Fibroblast of lung (primary cell): ENCODE data around the gene RIT2. TPM values are rescaled to one million over a fixed set of nuclear protein-coding genes. Genes with fewer than 3 reads are reported as not detected.

Source experiments
- DNase-seq, 2 donors: peaks; one replicate each; pipeline versions ENCODE4 v3.0.0 to v3.0.0-alpha.2; 2010; ENCODE audit warnings: low read depth in 2 of 2
- H2AFZ ChIP-seq: 2 replicates; pipeline ENCODE4 v1.5.1; 2012; ENCODE audit warnings: low read length, control low read depth, inconsistent platforms
- H3K27ac ChIP-seq: 2 replicates; pipeline ENCODE4 v1.5.1; 2011; ENCODE audit warnings: low read length, control low read depth; ENCODE audit not compliant: insufficient read depth
- H3K27me3 ChIP-seq: 2 replicates; pipeline ENCODE4 v1.5.1; 2011; ENCODE audit warnings: mild to moderate bottlenecking, low read length; ENCODE audit not compliant: control insufficient read depth, insufficient read depth
- H3K36me3 ChIP-seq: 2 replicates; pipeline ENCODE4 v1.5.1; 2011; ENCODE audit warnings: low read length; ENCODE audit not compliant: control insufficient read depth, insufficient read depth
- H3K4me1 ChIP-seq: 2 replicates; pipeline ENCODE4 v1.5.1; 2011; ENCODE audit warnings: low read length; ENCODE audit not compliant: control insufficient read depth, insufficient read depth; ENCODE audit errors: extremely low read depth
- H3K4me2 ChIP-seq: 2 replicates; pipeline ENCODE4 v1.5.1; 2011; ENCODE audit warnings: low read length, control low read depth; ENCODE audit not compliant: insufficient read depth; ENCODE audit errors: extremely low read depth
- H3K4me3 ChIP-seq, 4 experiments: fragments of 200-600 bp in 1 of 4; sonication (generic) in 1 of 4; replicated peaks in 1 of 4; 2 replicates each; pipeline ENCODE4 v1.5.1; 2011 to 2016; ENCODE audit warnings: low read length in 4 of 4, low read depth in 3 of 4, mild to moderate bottlenecking in 3 of 4, control low read depth in 2 of 4, inconsistent platforms in 1 of 4, mixed read lengths in 1 of 4; ENCODE audit not compliant: insufficient read depth in 1 of 4; ENCODE audit errors: control extremely low read depth in 1 of 4
- H3K79me2 ChIP-seq: 2 replicates; pipeline ENCODE4 v1.5.1; 2012; ENCODE audit warnings: mild to moderate bottlenecking, low read length, inconsistent platforms; ENCODE audit not compliant: control insufficient read depth, insufficient read depth
- H3K9ac ChIP-seq: 2 replicates; pipeline ENCODE4 v1.5.1; 2011; ENCODE audit warnings: mild to moderate bottlenecking, low read length, control low read depth; ENCODE audit not compliant: insufficient read depth
- H3K9me3 ChIP-seq: 2 replicates; pipeline ENCODE4 v1.5.1; 2012; ENCODE audit warnings: low read depth, low read length; ENCODE audit not compliant: control insufficient read depth, insufficient read depth
- H4K20me1 ChIP-seq: 2 replicates; pipeline ENCODE4 v1.5.1; 2011; ENCODE audit warnings: low read length; ENCODE audit not compliant: control insufficient read depth, insufficient read depth; ENCODE audit errors: extremely low read depth
- CTCF ChIP-seq, 2 donors: IDR thresholded peaks in 1 of 2; conservative IDR thresholded peaks in 1 of 2; 1 replicate in 1 of 2; 2 replicates in 1 of 2; pipeline ENCODE4 v1.5.1; 2011 to 2012; ENCODE audit warnings: low read length in 2 of 2, control low read depth in 1 of 2, inconsistent platforms in 1 of 2, low read depth in 1 of 2, mild to moderate bottlenecking in 1 of 2
- EZH2 ChIP-seq: IDR thresholded peaks from 2 replicates; pipeline ENCODE4 v1.5.1; 2012; ENCODE audit warnings: low read length, control low read depth, mild to moderate bottlenecking; ENCODE audit errors: missing control alignments
- polyA plus RNA-seq, 2 donors: library from polyadenylated mRNA; depleted of rRNA in 1 of 2; stranded (reverse) in 1 of 2; unstranded in 1 of 2; fragments of >200 nt; gene quantifications; 2 replicates each; pipeline ENCODE4 v1.2.1, GENCODE V29; 2011 to 2012; ENCODE audit warnings: missing spikeins in 1 of 2
- total RNA-seq: library from RNA; depleted of rRNA; stranded (reverse); fragments of >200 nt; gene quantifications from 2 replicates; pipeline ENCODE4 v1.2.1, GENCODE V29; 2014

RIT2 gene
- total and polyA plus RNA-seq, 2 donors (not counting 1 experiment from before 2014, with no cell fraction given): not detected

GRCh38 chr18:43129946-43130524, 14.6 kb upstream of the RIT2 start:
- Histone ChIP-seq H3K27ac (no peak overlapping the region), H3K9ac (no peak overlapping the region), H3K4me2 (peak overlapping the region; percentile 61), H2AFZ (peak overlapping the region; percentile 73), H3K27me3 (no peaks in the 10 kb centered on the region), H3K9me3 (no peaks in the 10 kb centered on the region), H3K4me1 (no peaks in the 10 kb centered on the region), H4K20me1 (no peaks in the 10 kb centered on the region), H3K36me3 (no peaks in the 10 kb centered on the region), H3K4me3 (peak overlapping the region in 3 of 4 experiments; percentile 30 to 52 (median 42)), H3K79me2 (no peaks in the 10 kb centered on the region)
- TF ChIP-seq CTCF (conservative IDR thresholded peaks at IDR 0.05 in 1 of 2, IDR thresholded peaks at IDR 0.05 in 1 of 2; ENCODE audit: low read depth in 1 of 2, low read length in 2 of 2): no peak
- TF ChIP-seq EZH2: no peak
- DNase-seq: peak; percentile 22 to 27

- H4K20me1 ChIP-seq: no peaks in the 10 kb centered on the region
- no peak for DNase-seq
- no peaks in the 10 kb centered on the region for H3K27me3 ChIP-seq
- no peaks in the 10 kb centered on the region for H3K4me1 ChIP-seq
- TF ChIP-seq EZH2: no peak
- no peak for TF ChIP-seq CTCF (conservative IDR thresholded peaks at IDR 0.05 in 1 of 2, IDR thresholded peaks at IDR 0.05 in 1 of 2; ENCODE audit: low read depth in 1 of 2, low read length in 2 of 2)
- H2AFZ ChIP-seq: no peak overlapping the region
- no peaks in the 10 kb centered on the region for H3K9me3 ChIP-seq
- H3K36me3 ChIP-seq: no peaks in the 10 kb centered on the region
- H3K4me2 ChIP-seq: no peak overlapping the region
- no peak overlapping the region for H3K9ac ChIP-seq
- no peaks in the 10 kb centered on the region for H3K79me2 ChIP-seq
- no peak overlapping the region for H3K27ac ChIP-seq
- no peak overlapping the region for H3K4me3 ChIP-seq
Measured at GRCh38 chr18:43125471-43125870, 10.0 kb upstream of the RIT2 start.

GRCh38 chr18:43122955-43123354, 7.5 kb upstream of the RIT2 start:
- H3K36me3 ChIP-seq: no peaks in the 10 kb centered on the region
- H3K4me2 ChIP-seq: no peak overlapping the region
- H3K9ac ChIP-seq: no peak overlapping the region
- no peaks in the 10 kb centered on the region for H3K79me2 ChIP-seq
- H2AFZ ChIP-seq: no peak overlapping the region
- H3K4me3 ChIP-seq: no peak overlapping the region
- no peaks in the 10 kb centered on the region for H3K4me1 ChIP-seq
- TF ChIP-seq CTCF (conservative IDR thresholded peaks at IDR 0.05 in 1 of 2, IDR thresholded peaks at IDR 0.05 in 1 of 2; ENCODE audit: low read depth in 1 of 2, low read length in 2 of 2): no peak
- H4K20me1 ChIP-seq: no peaks in the 10 kb centered on the region
- H3K27me3 ChIP-seq: no peaks in the 10 kb centered on the region
- no peak overlapping the region for H3K27ac ChIP-seq
- no peak for DNase-seq
- H3K9me3 ChIP-seq: no peaks in the 10 kb centered on the region
